Muscle of leg (tissue), 11 donors: ENCODE results near the gene CLEC1B. TPM values are rescaled to one million over a fixed set of nuclear protein-coding genes. Genes with fewer than 3 reads are reported as not detected.

Experiments
- DNase-seq: peaks from one replicate; pipeline ENCODE4 v3.0.0; 2013
- H3K27ac ChIP-seq: one replicate; pipeline ENCODE4 v1.5.1; 2013; ENCODE audit warnings: mild to moderate bottlenecking, low read length, control low read depth
- H3K27me3 ChIP-seq: one replicate; pipeline ENCODE4 v1.6.1; 2013; ENCODE audit warnings: low read length; ENCODE audit not compliant: control insufficient read depth, insufficient read depth
- H3K36me3 ChIP-seq: one replicate; pipeline ENCODE4 v1.6.1; 2013; ENCODE audit warnings: low read length; ENCODE audit not compliant: control insufficient read depth, insufficient read depth
- H3K4me1 ChIP-seq: one replicate; pipeline ENCODE4 v1.6.1; 2013; ENCODE audit warnings: low read length; ENCODE audit not compliant: control insufficient read depth, insufficient read depth
- H3K4me3 ChIP-seq: one replicate; pipeline ENCODE4 v1.5.1; 2013; ENCODE audit warnings: low read length, control low read depth
- H3K9me3 ChIP-seq: replicated peaks from 2 replicates; pipeline ENCODE4 v1.6.1; 2013; ENCODE audit warnings: low read depth, low read length; ENCODE audit not compliant: control insufficient read depth
- WGBS: methylation state at CpG from one replicate; pipeline ENCODE4 v1.1.5; 2013; ENCODE audit warnings: missing lambda C conversion rate; ENCODE audit not compliant: insufficient coverage; 5-methylcytosine and 5-hydroxymethylcytosine counted together
- polyA plus RNA-seq, 8 donors: library from polyadenylated mRNA; unstranded; fragments of 120-200 nt; gene quantifications; one replicate each; pipeline versions ENCODE4 v1.2.1 to v1.2.3, GENCODE V29; 2013; ENCODE audit warnings: inconsistent platforms in 1 of 8, low replicate concordance in 1 of 8; ENCODE audit not compliant: insufficient read length in 8 of 8, insufficient read depth in 1 of 8
- total RNA-seq: library from RNA; stranded (reverse); fragments of 120-200 nt; gene quantifications from one replicate; pipeline ENCODE4 v1.2.4, GENCODE V29; 2013

Gene CLEC1B
- total and polyA plus RNA-seq, 9 donors, result 0.08 to 0.48 (median 0.22) TPM; not detected in 2

GRCh38 chr12:10025236-10025635 is 26.3 kb upstream of the CLEC1B start:
- H3K4me1 ChIP-seq, result no peaks in the 10 kb centered on the region
- no peaks in the 10 kb centered on the region for H3K9me3 ChIP-seq
- H3K4me3 ChIP-seq, result no peak overlapping the region
- DNase-seq, result no peak
- WGBS, result no CpG with 5 or more reads among the region's 3 CpGs
- H3K36me3 ChIP-seq, result no peaks in the 10 kb centered on the region
- H3K27me3 ChIP-seq, result no peaks in the 10 kb centered on the region
- no peak overlapping the region for H3K27ac ChIP-seq

- Histone ChIP-seq H3K9me3 (no peaks in the 10 kb centered on the region), H3K27me3 (no peaks in the 10 kb centered on the region), H3K27ac (no peak overlapping the region), H3K36me3 (no peaks in the 10 kb centered on the region), H3K4me3 (no peak overlapping the region), H3K4me1 (no peaks in the 10 kb centered on the region)
- no peak for DNase-seq
- no CpG with 5 or more reads among the region's 3 CpGs for WGBS
Observed at GRCh38 chr12:10021342-10021741, 22.4 kb upstream of the CLEC1B start.

GRCh38 chr12:10018386-10018785 is 19.5 kb upstream of the CLEC1B start:
- DNase-seq, result peak; percentile 14
- WGBS, result no CpG with 5 or more reads among the region's 5 CpGs

GRCh38 chr12:10016881-10017280 is 18.0 kb upstream of the CLEC1B start:
- H3K4me1 ChIP-seq, result no peaks in the 10 kb centered on the region
- no peaks in the 10 kb centered on the region for H3K9me3 ChIP-seq
- no peaks in the 10 kb centered on the region for H3K36me3 ChIP-seq
- no peak overlapping the region for H3K4me3 ChIP-seq
- DNase-seq, result no peak
- no peaks in the 10 kb centered on the region for H3K27me3 ChIP-seq
- 27% methylated on average over 1 of the region's 1 CpG for WGBS
- H3K27ac ChIP-seq, result no peak overlapping the region

More at GRCh38 chr12:10018386-10018785, 19.5 kb upstream of the CLEC1B start:
- Histone ChIP-seq H3K27ac (no peak overlapping the region), H3K4me1 (no peaks in the 10 kb centered on the region), H3K27me3 (no peaks in the 10 kb centered on the region), H3K36me3 (no peaks in the 10 kb centered on the region), H3K9me3 (no peaks in the 10 kb centered on the region), H3K4me3 (no peak overlapping the region)

- Histone ChIP-seq H3K4me1 (no peaks in the 10 kb centered on the region), H3K9me3 (no peaks in the 10 kb centered on the region), H3K36me3 (no peaks in the 10 kb centered on the region), H3K4me3 (no peak overlapping the region), H3K27ac (no peak overlapping the region), H3K27me3 (no peaks in the 10 kb centered on the region)
- no CpG with 5 or more reads among the region's 4 CpGs for WGBS
- DNase-seq, result no peak
Observed at GRCh38 chr12:10015450-10015849, 16.5 kb upstream of the CLEC1B start.

GRCh38 chr12:10012630-10013330 is 13.9 kb upstream of the CLEC1B start:
- no peak for DNase-seq
- Histone ChIP-seq H3K27me3 (no peaks in the 10 kb centered on the region), H3K9me3 (no peaks in the 10 kb centered on the region), H3K4me1 (no peaks in the 10 kb centered on the region), H3K36me3 (no peaks in the 10 kb centered on the region), H3K4me3 (no peak overlapping the region), H3K27ac (no peak overlapping the region)
- no CpG with 5 or more reads among the region's 6 CpGs for WGBS

- H3K36me3 ChIP-seq, result no peaks in the 10 kb centered on the region
- no peak for DNase-seq
- H3K9me3 ChIP-seq, result no peaks in the 10 kb centered on the region
- no peak overlapping the region for H3K4me3 ChIP-seq
- no peaks in the 10 kb centered on the region for H3K4me1 ChIP-seq
- WGBS, result 40% methylated on average over 1 of the region's 4 CpGs
- H3K27ac ChIP-seq, result no peak overlapping the region
- H3K27me3 ChIP-seq, result no peaks in the 10 kb centered on the region
Observed at GRCh38 chr12:10001171-10001776, 2.4 kb upstream of the CLEC1B start.

- Histone ChIP-seq H3K27ac (no peak overlapping the region), H3K4me3 (no peak overlapping the region), H3K4me1 (no peaks in the 10 kb centered on the region), H3K36me3 (no peaks in the 10 kb centered on the region), H3K27me3 (no peaks in the 10 kb centered on the region), H3K9me3 (no peaks in the 10 kb centered on the region)
- no CpG with 5 or more reads among the region's 4 CpGs for WGBS
- DNase-seq, result no peak
Observed at GRCh38 chr12:9992296-9992695, 6.6 kb downstream of the CLEC1B start.

GRCh38 chr12:9991876-9992275 is 7.0 kb downstream of the CLEC1B start:
- DNase-seq, result peak; percentile 5

GRCh38 chr12:9980126-9980525 is 18.8 kb downstream of the CLEC1B start:
- Histone ChIP-seq H3K4me1 (no peaks in the 10 kb centered on the region), H3K9me3 (no peaks in the 10 kb centered on the region), H3K27ac (no peak overlapping the region), H3K4me3 (no peak overlapping the region), H3K36me3 (no peaks in the 10 kb centered on the region), H3K27me3 (no peaks in the 10 kb centered on the region)
- no peak for DNase-seq
- 79% methylated on average over 2 of the region's 3 CpGs for WGBS

More at GRCh38 chr12:9991876-9992275, 7.0 kb downstream of the CLEC1B start:
- Histone ChIP-seq H3K4me1 (no peaks in the 10 kb centered on the region), H3K27me3 (no peaks in the 10 kb centered on the region), H3K9me3 (no peaks in the 10 kb centered on the region), H3K4me3 (no peak overlapping the region), H3K27ac (no peak overlapping the region), H3K36me3 (no peaks in the 10 kb centered on the region)
- WGBS, result no CpG with 5 or more reads among the region's 3 CpGs
